Activated CD8-positive, alpha-beta T cell treated with anti-CD3 and anti-CD28 coated beads, Interleukin-2, amount 10 ng/mL, durations not matched to agents 7 days and 5 days (primary cell): ENCODE measurements around the gene OR9I1. TPM values are rescaled to one million over a fixed set of nuclear protein-coding genes. Genes with fewer than 3 reads are reported as not detected.

Source experiments
- ATAC-seq: fragments of 150-1000 bp; cut with Tn5 transposase; one replicate; pipeline ENCODE4 v1.10.0; 2021; ENCODE audit warnings: moderate library complexity
- CTCF ChIA-PET: fragments of 350-600 bp; sonication (Branson Sonifier 250); formaldehyde crosslinking; loops from one replicate; lab custom pipeline; 2021; ENCODE audit warnings: antibody characterized with exemption; lab: Charles Lee
- POLR2A ChIA-PET: fragments of 350-600 bp; sonication (Branson Sonifier 250); formaldehyde crosslinking; loops from one replicate; lab custom pipeline; 2021; ENCODE audit warnings: antibody characterized with exemption; lab: Charles Lee
- DNase-seq: peaks from one replicate; pipeline ENCODE4 v3.0.0-alpha.2; 2020
- H3K27ac Mint-ChIP-seq: one replicate; pipeline ENCODE4 v1.8.0; 2021; ENCODE audit warnings: mild to moderate bottlenecking, mixed read lengths
- H3K27me3 Mint-ChIP-seq: one replicate; pipeline ENCODE4 v1.8.0; 2021; ENCODE audit warnings: low read depth, mixed read lengths
- H3K36me3 Mint-ChIP-seq: one replicate; pipeline ENCODE4 v1.8.0; 2021; ENCODE audit warnings: low read depth, mixed read lengths
- H3K4me1 Mint-ChIP-seq: one replicate; pipeline ENCODE4 v1.8.0; 2021; ENCODE audit warnings: low read depth, mixed read lengths
- H3K4me3 Mint-ChIP-seq: one replicate; pipeline ENCODE4 v1.8.0; 2021; ENCODE audit warnings: mild to moderate bottlenecking, mixed read lengths
- H3K9me3 Mint-ChIP-seq: one replicate; pipeline ENCODE4 v1.8.0; 2022; ENCODE audit warnings: mixed read lengths; ENCODE audit not compliant: insufficient read depth
- total RNA-seq, 2 experiments: library from RNA; stranded (reverse); gene quantifications; one replicate each; pipeline ENCODE4 v1.2.3, GENCODE V29; 2021

The OR9I1 gene
- not detected for total RNA-seq

DNA sequence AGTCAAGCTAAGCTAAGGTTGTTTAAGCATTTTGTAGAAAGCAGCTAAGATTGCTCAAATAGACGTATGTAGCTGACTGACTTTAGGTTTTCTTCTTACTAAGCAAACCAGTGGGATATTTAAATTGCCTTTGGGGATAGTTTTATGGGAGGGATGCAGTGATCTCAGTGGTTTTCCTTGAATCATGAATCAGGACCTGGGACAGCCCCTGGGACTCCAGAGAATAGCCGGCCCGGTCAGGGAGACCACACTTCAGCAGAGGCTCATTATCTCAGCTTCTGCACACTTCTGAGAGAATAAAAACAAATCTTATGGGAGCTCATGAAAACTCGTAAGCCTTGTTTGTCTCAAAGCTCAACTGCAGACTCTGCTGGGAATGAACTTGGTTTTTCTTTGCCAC lies at the start of gene OR9I1:
TSS of gene OR9I1 (minus strand) at position 62 of the 400 bp plus-strand sequence. CDS start 6,086 bp downstream, outside the sequence.
- no peak for DNase-seq
- Mint-ChIP-seq H3K9me3 (no peaks in the 10 kb centered on the region), H3K4me1 (no peaks in the 10 kb centered on the region), H3K4me3 (no peak within 1 kb of the TSS), H3K27ac (no peak within 1 kb of the TSS), H3K27me3 (peaks cover 2% of the 10 kb centered on the region), H3K36me3 (no peaks in the 10 kb centered on the region)
- CTCF ChIA-PET: no interaction called here
- ATAC-seq: no peak
- POLR2A ChIA-PET: no interaction called here

- Mint-ChIP-seq H3K36me3 (no peaks in the 10 kb centered on the region), H3K4me1 (no peaks in the 10 kb centered on the region), H3K9me3 (no peaks in the 10 kb centered on the region), H3K27me3 (no peaks in the 10 kb centered on the region), H3K4me3 (no peak overlapping the region), H3K27ac (no peak overlapping the region)
- DNase-seq (no peak), ATAC-seq (no peak)
- CTCF ChIA-PET: no interaction called here
- POLR2A ChIA-PET: no interaction called here
Observed at GRCh38 chr11:58165504-58166106, 40.3 kb upstream of the OR9I1 start.

GRCh38 chr11:58164990-58165389 lies 39.7 kb upstream of the OR9I1 start:
- Mint-ChIP-seq H3K9me3 (no peaks in the 10 kb centered on the region), H3K36me3 (no peaks in the 10 kb centered on the region), H3K27me3 (no peaks in the 10 kb centered on the region), H3K4me3 (no peak overlapping the region), H3K4me1 (no peaks in the 10 kb centered on the region), H3K27ac (no peak overlapping the region)
- no peak for ATAC-seq
- no peak for DNase-seq
- POLR2A ChIA-PET: no interaction called here
- CTCF ChIA-PET: no interaction called here

GRCh38 chr11:58164389-58164788 lies 39.1 kb upstream of the OR9I1 start:
- Mint-ChIP-seq H3K27me3 (no peaks in the 10 kb centered on the region), H3K9me3 (no peaks in the 10 kb centered on the region), H3K36me3 (no peaks in the 10 kb centered on the region), H3K4me3 (no peak overlapping the region), H3K27ac (no peak overlapping the region), H3K4me1 (no peaks in the 10 kb centered on the region)
- DNase-seq: no peak
- CTCF ChIA-PET: no interaction called here
- POLR2A ChIA-PET: no interaction called here
- ATAC-seq: no peak

GRCh38 chr11:58152781-58153180 lies 27.5 kb upstream of the OR9I1 start:
- H3K27ac Mint-ChIP-seq: no peak overlapping the region
- ATAC-seq (no peak), DNase-seq (no peak)
- H3K27me3 Mint-ChIP-seq: peaks cover 6% of the 10 kb centered on the region
- no peaks in the 10 kb centered on the region for H3K9me3 Mint-ChIP-seq
- no peak overlapping the region for H3K4me3 Mint-ChIP-seq
- POLR2A ChIA-PET: no interaction called here
- no peaks in the 10 kb centered on the region for H3K36me3 Mint-ChIP-seq
- CTCF ChIA-PET: no interaction called here
- H3K4me1 Mint-ChIP-seq: no peaks in the 10 kb centered on the region

- H3K36me3 Mint-ChIP-seq: no peaks in the 10 kb centered on the region
- DNase-seq (no peak), ATAC-seq (no peak)
- POLR2A ChIA-PET: no interaction called here
- no peaks in the 10 kb centered on the region for H3K4me1 Mint-ChIP-seq
- no peaks in the 10 kb centered on the region for H3K9me3 Mint-ChIP-seq
- H3K4me3 Mint-ChIP-seq: no peak overlapping the region
- H3K27ac Mint-ChIP-seq: no peak overlapping the region
- H3K27me3 Mint-ChIP-seq: no peaks in the 10 kb centered on the region
- CTCF ChIA-PET: no interaction called here
Observed at GRCh38 chr11:58142761-58143160, 17.4 kb upstream of the OR9I1 start.

- Mint-ChIP-seq H3K4me1 (no peaks in the 10 kb centered on the region), H3K27ac (no peak overlapping the region), H3K27me3 (peaks cover 2% of the 10 kb centered on the region), H3K36me3 (no peaks in the 10 kb centered on the region), H3K9me3 (no peaks in the 10 kb centered on the region), H3K4me3 (no peak overlapping the region)
- POLR2A ChIA-PET: no interaction called here
- ATAC-seq (no peak), DNase-seq (no peak)
- CTCF ChIA-PET: no interaction called here
Observed at GRCh38 chr11:58135171-58135570, 9.8 kb upstream of the OR9I1 start.

- ChIA-PET POLR2A (no interaction called here), CTCF (no interaction called here)
- ATAC-seq (no peak), DNase-seq (no peak)
- peaks cover 2% of the 10 kb centered on the region for H3K27me3 Mint-ChIP-seq
- no peaks in the 10 kb centered on the region for H3K36me3 Mint-ChIP-seq
- H3K9me3 Mint-ChIP-seq: no peaks in the 10 kb centered on the region
- H3K4me3 Mint-ChIP-seq: no peak overlapping the region
- no peak overlapping the region for H3K27ac Mint-ChIP-seq
- no peaks in the 10 kb centered on the region for H3K4me1 Mint-ChIP-seq
Observed at GRCh38 chr11:58134151-58134550, 8.8 kb upstream of the OR9I1 start.

DNA sequence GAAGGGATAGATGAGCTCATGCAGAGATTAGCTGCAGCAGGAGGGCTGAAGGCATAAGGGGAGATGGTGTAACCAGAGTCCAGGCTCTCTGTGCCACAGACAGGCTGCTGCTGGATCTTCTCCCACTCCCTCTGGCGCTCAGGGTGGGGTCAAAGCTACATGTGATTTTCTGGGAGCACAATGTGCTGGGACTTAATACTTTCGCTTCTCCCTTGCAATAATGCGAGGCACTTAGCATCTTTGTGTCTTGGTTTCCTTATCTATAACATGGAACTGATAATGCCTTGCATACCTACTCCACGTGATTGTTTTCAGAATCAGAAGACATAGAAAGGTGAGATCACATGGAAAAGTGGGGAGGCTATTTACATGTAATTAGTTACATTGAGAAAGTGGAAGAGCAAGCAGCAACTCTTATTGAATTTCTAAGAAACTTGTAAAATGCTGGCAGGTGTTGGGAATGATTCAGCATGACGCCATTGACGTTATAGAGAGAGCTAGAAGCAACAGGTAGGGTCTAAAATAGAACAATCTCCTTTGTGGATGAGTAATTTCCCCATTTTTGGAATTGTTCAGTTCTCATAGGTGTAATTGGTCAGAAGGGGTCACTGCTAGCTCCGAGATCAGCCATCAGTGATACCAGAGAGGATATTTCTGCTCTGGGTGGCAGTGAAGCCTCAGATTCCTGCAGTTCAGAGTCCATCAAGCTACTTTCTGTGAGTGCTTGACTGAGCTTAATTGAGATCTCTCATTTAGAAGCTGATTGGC lies 8.2 kb upstream of the OR9I1 start:
- Mint-ChIP-seq H3K27me3 (peaks cover 2% of the 10 kb centered on the region), H3K27ac (no peak overlapping the region), H3K9me3 (no peaks in the 10 kb centered on the region), H3K36me3 (no peaks in the 10 kb centered on the region), H3K4me1 (no peaks in the 10 kb centered on the region), H3K4me3 (no peak overlapping the region)
- ChIA-PET POLR2A (no interaction called here), CTCF (no interaction called here)
- DNase-seq (no peak), ATAC-seq (no peak)

DNA sequence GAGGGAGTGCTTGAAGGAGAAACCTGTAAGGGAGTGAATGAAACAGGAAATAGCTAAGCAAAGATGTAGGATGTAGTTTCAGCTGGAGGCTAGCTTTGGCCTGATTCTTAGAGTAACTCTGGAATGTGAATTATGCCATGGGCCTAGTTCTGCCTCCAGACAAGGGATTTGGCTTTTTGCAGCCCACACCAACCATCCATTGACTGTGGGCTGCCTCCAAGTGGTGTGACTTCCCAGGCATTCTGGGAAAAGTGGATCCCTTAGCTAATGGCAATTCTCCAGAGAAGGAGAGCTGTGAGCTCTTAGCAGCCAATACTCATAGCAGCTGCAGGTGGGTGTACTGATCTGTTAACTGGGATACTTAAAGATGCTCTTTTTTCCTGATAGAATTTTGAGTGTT lies 2.0 kb upstream of the OR9I1 start:
- Mint-ChIP-seq H3K36me3 (no peaks in the 10 kb centered on the region), H3K9me3 (no peaks in the 10 kb centered on the region), H3K27ac (no peak overlapping the region), H3K4me1 (no peaks in the 10 kb centered on the region), H3K4me3 (no peak overlapping the region), H3K27me3 (no peaks in the 10 kb centered on the region)
- no peak for ATAC-seq
- no peak for DNase-seq
- CTCF ChIA-PET: no interaction called here
- POLR2A ChIA-PET: no interaction called here

DNA sequence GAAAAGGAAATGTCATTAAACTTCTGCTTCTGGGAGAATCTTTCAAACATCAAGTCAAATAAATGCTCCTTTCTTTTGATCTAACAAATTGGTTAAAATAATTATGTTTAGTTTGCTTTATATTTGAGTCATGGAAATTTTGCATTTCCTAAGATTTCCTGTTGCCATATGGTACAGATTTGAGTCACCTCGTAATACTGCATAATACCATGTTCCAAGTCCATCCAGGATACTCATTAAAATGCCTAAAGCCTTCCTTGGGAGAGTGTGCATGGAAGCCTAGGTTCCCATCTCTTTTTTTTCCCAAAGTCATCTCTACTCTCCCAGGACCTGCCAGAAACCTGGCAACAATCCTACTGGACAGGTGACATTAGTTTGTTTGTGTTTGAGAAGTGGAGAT lies 4.2 kb downstream of the OR9I1 start:
- DNase-seq (no peak), ATAC-seq (no peak)
- CTCF ChIA-PET: no interaction called here
- no peaks in the 10 kb centered on the region for H3K36me3 Mint-ChIP-seq
- no peak overlapping the region for H3K4me3 Mint-ChIP-seq
- H3K4me1 Mint-ChIP-seq: no peaks in the 10 kb centered on the region
- H3K9me3 Mint-ChIP-seq: no peaks in the 10 kb centered on the region
- no peak overlapping the region for H3K27ac Mint-ChIP-seq
- POLR2A ChIA-PET: no interaction called here
- H3K27me3 Mint-ChIP-seq: peaks cover 4% of the 10 kb centered on the region

DNA sequence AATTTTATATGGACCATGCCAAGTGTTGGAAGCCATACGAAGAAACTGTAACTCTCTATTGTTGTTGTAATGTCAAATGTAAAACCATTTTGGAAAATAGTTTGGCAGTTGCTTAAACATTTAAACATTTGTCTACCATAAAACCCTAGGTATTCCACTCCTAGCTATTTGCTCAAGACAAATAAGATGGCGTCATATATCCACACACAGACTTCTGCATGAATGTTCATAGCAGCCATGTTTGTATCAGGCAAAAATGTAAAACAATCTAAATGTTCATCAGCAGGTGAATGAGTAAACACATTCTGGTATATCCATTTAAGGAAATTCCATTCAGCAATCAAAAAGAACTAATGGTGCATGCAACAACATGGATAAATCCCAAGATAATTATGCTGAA lies 27.9 kb downstream of the OR9I1 start:
- H3K36me3 Mint-ChIP-seq: no peaks in the 10 kb centered on the region
- no peak for DNase-seq
- H3K27ac Mint-ChIP-seq: no peak overlapping the region
- H3K27me3 Mint-ChIP-seq: no peaks in the 10 kb centered on the region
- no peak for ATAC-seq
- H3K4me1 Mint-ChIP-seq: no peaks in the 10 kb centered on the region
- POLR2A ChIA-PET: no interaction called here
- CTCF ChIA-PET: no interaction called here
- H3K4me3 Mint-ChIP-seq: no peak overlapping the region
- H3K9me3 Mint-ChIP-seq: no peaks in the 10 kb centered on the region
